ENCODE measurements around the gene CDKN1C. TPM values are rescaled to one million over a fixed set of nuclear protein-coding genes. Genes with fewer than 3 reads are reported as not detected.
A peak's percentile ranks its signal among the peaks of the same experiment; 100 is the strongest.

Gene CDKN1C
- polyA plus RNA-seq, 2 donors = 12.1 to 27.5 TPM

GRCh38 chr11:2886191-2886894 is 768 bp upstream of the CDKN1C start:
- peak overlapping the region; percentile 57 to 79 for H3K27ac ChIP-seq (ENCODE audit: low read depth in 2 of 2, low read length in 1 of 2)
- 20 to 23% methylated on average over 36 to 49 of the region's 49 CpGs for WGBS, 2 donors
- peaks cover 0 to 15% of the 10 kb centered on the region in 2 donors for H3K4me1 ChIP-seq (ENCODE audit: control insufficient read depth in 2 of 2, insufficient read depth in 2 of 2, low read length in 1 of 2)
- H3K36me3 ChIP-seq (ENCODE audit: control insufficient read depth in 2 of 2, insufficient read depth in 2 of 2, low read length in 1 of 2) = no peaks in the 10 kb centered on the region
- H3K27me3 ChIP-seq (ENCODE audit: control insufficient read depth in 1 of 2, insufficient read depth in 2 of 2, low read length in 2 of 2) = no peaks in the 10 kb centered on the region
- no peaks in the 10 kb centered on the region for H3K9me3 ChIP-seq (ENCODE audit: control insufficient read depth in 2 of 2, insufficient read depth in 1 of 2, low read depth in 1 of 2, low read length in 1 of 2)
- H3K4me3 ChIP-seq (ENCODE audit: low read depth in 1 of 2, low read length in 2 of 2) = peak overlapping the region; percentile 34 to 69

- 1% methylated on average over 35 to 80 of the region's 80 CpGs for WGBS, 2 donors
- Histone ChIP-seq H3K27me3 (ENCODE audit: control insufficient read depth in 1 of 2, insufficient read depth in 2 of 2, low read length in 2 of 2) (no peaks in the 10 kb centered on the region), H3K27ac (ENCODE audit: low read depth in 2 of 2, low read length in 1 of 2) (peak overlapping the region; percentile 75 to 76), H3K36me3 (ENCODE audit: control insufficient read depth in 2 of 2, insufficient read depth in 2 of 2, low read length in 1 of 2) (no peaks in the 10 kb centered on the region), H3K4me1 (ENCODE audit: control insufficient read depth in 2 of 2, insufficient read depth in 2 of 2, low read length in 1 of 2) (peaks cover 0 to 11% of the 10 kb centered on the region in 2 donors), H3K9me3 (ENCODE audit: control insufficient read depth in 2 of 2, insufficient read depth in 1 of 2, low read depth in 1 of 2, low read length in 1 of 2) (peaks cover 0 to under 1% of the 10 kb centered on the region in 2 donors), H3K4me3 (ENCODE audit: low read depth in 1 of 2, low read length in 2 of 2) (peak overlapping the region; percentile 69 to 75)
Measured at GRCh38 chr11:2885017-2885677, 428 bp downstream of the CDKN1C start.

- H3K27me3 ChIP-seq (ENCODE audit: control insufficient read depth in 1 of 2, insufficient read depth in 2 of 2, low read length in 2 of 2) = no peaks in the 10 kb centered on the region
- H3K36me3 ChIP-seq (ENCODE audit: control insufficient read depth in 2 of 2, insufficient read depth in 2 of 2, low read length in 1 of 2) = no peaks in the 10 kb centered on the region
- 1% methylated on average over 65 to 119 of the region's 119 CpGs for WGBS, 2 donors
- peak overlapping the region; percentile 69 to 76 for H3K27ac ChIP-seq (ENCODE audit: low read depth in 2 of 2, low read length in 1 of 2)
- peak overlapping the region; percentile 69 to 75 for H3K4me3 ChIP-seq (ENCODE audit: low read depth in 1 of 2, low read length in 2 of 2)
- peaks cover 0 to 11% of the 10 kb centered on the region in 2 donors for H3K4me1 ChIP-seq (ENCODE audit: control insufficient read depth in 2 of 2, insufficient read depth in 2 of 2, low read length in 1 of 2)
- H3K9me3 ChIP-seq (ENCODE audit: control insufficient read depth in 2 of 2, insufficient read depth in 1 of 2, low read depth in 1 of 2, low read length in 1 of 2) = peaks cover 0 to 2% of the 10 kb centered on the region in 2 donors
Measured at GRCh38 chr11:2883979-2884815, 1.4 kb downstream of the CDKN1C start.

GRCh38 chr11:2883640-2883978 is 2.0 kb downstream of the CDKN1C start:
- WGBS, 2 donors = 8% methylated on average over 24 of the region's 24 CpGs
- Histone ChIP-seq H3K4me1 (ENCODE audit: control insufficient read depth in 2 of 2, insufficient read depth in 2 of 2, low read length in 1 of 2) (peaks cover 0 to 11% of the 10 kb centered on the region in 2 donors), H3K27ac (ENCODE audit: low read depth in 2 of 2, low read length in 1 of 2) (peak overlapping the region; percentile 69 to 76), H3K27me3 (ENCODE audit: control insufficient read depth in 1 of 2, insufficient read depth in 2 of 2, low read length in 2 of 2) (no peaks in the 10 kb centered on the region), H3K9me3 (ENCODE audit: control insufficient read depth in 2 of 2, insufficient read depth in 1 of 2, low read depth in 1 of 2, low read length in 1 of 2) (peaks cover 0 to 6% of the 10 kb centered on the region in 2 donors), H3K36me3 (ENCODE audit: control insufficient read depth in 2 of 2, insufficient read depth in 2 of 2, low read length in 1 of 2) (no peaks in the 10 kb centered on the region), H3K4me3 (ENCODE audit: low read depth in 1 of 2, low read length in 2 of 2) (peak overlapping the region; percentile 69 to 75)

- Histone ChIP-seq H3K4me1 (ENCODE audit: control insufficient read depth in 2 of 2, insufficient read depth in 2 of 2, low read length in 1 of 2) (peaks cover 0 to 11% of the 10 kb centered on the region in 2 donors), H3K4me3 (ENCODE audit: low read depth in 1 of 2, low read length in 2 of 2) (peak overlapping the region; percentile 17 to 20), H3K27ac (ENCODE audit: low read depth in 2 of 2, low read length in 1 of 2) (no peak overlapping the region), H3K27me3 (ENCODE audit: control insufficient read depth in 1 of 2, insufficient read depth in 2 of 2, low read length in 2 of 2) (no peaks in the 10 kb centered on the region), H3K9me3 (ENCODE audit: control insufficient read depth in 2 of 2, insufficient read depth in 1 of 2, low read depth in 1 of 2, low read length in 1 of 2) (peaks cover 0 to 7% of the 10 kb centered on the region in 2 donors), H3K36me3 (ENCODE audit: control insufficient read depth in 2 of 2, insufficient read depth in 2 of 2, low read length in 1 of 2) (no peaks in the 10 kb centered on the region)
- WGBS, 2 donors = 77 to 79% methylated on average over 11 of the region's 11 CpGs
Measured at GRCh38 chr11:2882396-2883110, 3.0 kb downstream of the CDKN1C start.

GRCh38 chr11:2881981-2882375 is 3.6 kb downstream of the CDKN1C start:
- H3K27ac ChIP-seq (ENCODE audit: low read depth in 2 of 2, low read length in 1 of 2) = no peak overlapping the region
- no peaks in the 10 kb centered on the region for H3K27me3 ChIP-seq (ENCODE audit: control insufficient read depth in 1 of 2, insufficient read depth in 2 of 2, low read length in 2 of 2)
- H3K4me1 ChIP-seq (ENCODE audit: control insufficient read depth in 2 of 2, insufficient read depth in 2 of 2, low read length in 1 of 2) = peaks cover 0 to 11% of the 10 kb centered on the region in 2 donors
- H3K9me3 ChIP-seq (ENCODE audit: control insufficient read depth in 2 of 2, insufficient read depth in 1 of 2, low read depth in 1 of 2, low read length in 1 of 2) = peaks cover 0 to 10% of the 10 kb centered on the region in 2 donors
- no peaks in the 10 kb centered on the region for H3K36me3 ChIP-seq (ENCODE audit: control insufficient read depth in 2 of 2, insufficient read depth in 2 of 2, low read length in 1 of 2)
- H3K4me3 ChIP-seq (ENCODE audit: low read depth in 1 of 2, low read length in 2 of 2) = no peak overlapping the region
- 68 to 70% methylated on average over 12 of the region's 12 CpGs for WGBS, 2 donors

- Histone ChIP-seq H3K4me3 (ENCODE audit: low read depth in 1 of 2, low read length in 2 of 2) (no peak overlapping the region), H3K27me3 (ENCODE audit: control insufficient read depth in 1 of 2, insufficient read depth in 2 of 2, low read length in 2 of 2) (no peaks in the 10 kb centered on the region), H3K4me1 (ENCODE audit: control insufficient read depth in 2 of 2, insufficient read depth in 2 of 2, low read length in 1 of 2) (peaks cover 0 to 10% of the 10 kb centered on the region in 2 donors), H3K36me3 (ENCODE audit: control insufficient read depth in 2 of 2, insufficient read depth in 2 of 2, low read length in 1 of 2) (no peaks in the 10 kb centered on the region), H3K9me3 (ENCODE audit: control insufficient read depth in 2 of 2, insufficient read depth in 1 of 2, low read depth in 1 of 2, low read length in 1 of 2) (peaks cover 0 to 10% of the 10 kb centered on the region in 2 donors), H3K27ac (ENCODE audit: low read depth in 2 of 2, low read length in 1 of 2) (no peak overlapping the region)
- WGBS, 2 donors = 81 to 82% methylated on average over 19 of the region's 19 CpGs
Measured at GRCh38 chr11:2881076-2881980, 4.2 kb downstream of the CDKN1C start.

GRCh38 chr11:2880646-2881045 is 4.9 kb downstream of the CDKN1C start:
- WGBS, 2 donors = 72 to 84% methylated on average over 4 to 7 of the region's 7 CpGs
- no peaks in the 10 kb centered on the region for H3K27me3 ChIP-seq (ENCODE audit: control insufficient read depth in 1 of 2, insufficient read depth in 2 of 2, low read length in 2 of 2)

More at GRCh38 chr11:2880646-2881045, 4.9 kb downstream of the CDKN1C start:
- Histone ChIP-seq H3K4me1 (ENCODE audit: control insufficient read depth in 2 of 2, insufficient read depth in 2 of 2, low read length in 1 of 2) (peaks cover 0 to 8% of the 10 kb centered on the region in 2 donors), H3K9me3 (ENCODE audit: control insufficient read depth in 2 of 2, insufficient read depth in 1 of 2, low read depth in 1 of 2, low read length in 1 of 2) (peaks cover 0 to 10% of the 10 kb centered on the region in 2 donors), H3K36me3 (ENCODE audit: control insufficient read depth in 2 of 2, insufficient read depth in 2 of 2, low read length in 1 of 2) (no peaks in the 10 kb centered on the region), H3K4me3 (ENCODE audit: low read depth in 1 of 2, low read length in 2 of 2) (no peak overlapping the region), H3K27ac (ENCODE audit: low read depth in 2 of 2, low read length in 1 of 2) (no peak overlapping the region)

All from esophagus (tissue), 2 donors.